BLaER1 (cell line): Measurements from ENCODE around the gene C12orf76.
"Not testable (repeated sequence)": the region's sequence is repeated elsewhere in the genome, so short reads cannot be mapped to it uniquely, and the experiment has no call there.

ENCODE experiments used
- H3K27ac ChIP-seq: shearing (Covaris generic); formaldehyde crosslinking; 2 replicates; pipeline ENCODE4 v1.8.1; 2022
- H3K27me3 ChIP-seq: shearing (Covaris generic); formaldehyde crosslinking; 2 replicates; pipeline ENCODE4 v1.8.1; 2022
- H3K36me3 ChIP-seq: shearing (Covaris generic); formaldehyde crosslinking; 2 replicates; pipeline ENCODE4 v1.8.1; 2022
- H3K4me1 ChIP-seq: shearing (Covaris generic); formaldehyde crosslinking; 2 replicates; pipeline ENCODE4 v1.8.1; 2022
- H3K4me2 ChIP-seq: shearing (Covaris generic); formaldehyde crosslinking; 2 replicates; pipeline ENCODE4 v1.8.1; 2022
- H3K4me3 ChIP-seq: shearing (Covaris generic); formaldehyde crosslinking; 2 replicates; pipeline ENCODE4 v1.8.1; 2022
- H3K9ac ChIP-seq: shearing (Covaris generic); formaldehyde crosslinking; 2 replicates; pipeline ENCODE4 v1.8.1; 2022
- H3K9me3 ChIP-seq: shearing (Covaris generic); formaldehyde crosslinking; 2 replicates; pipeline ENCODE4 v1.8.1; 2022
- H4K20me1 ChIP-seq: shearing (Covaris generic); formaldehyde crosslinking; 2 replicates; pipeline ENCODE4 v1.8.1; 2022
- Cebpa-rat ChIP-seq: shearing (Covaris generic); IDR thresholded peaks from 2 replicates; pipeline ENCODE4 v1.8.1; 2022

Gene C12orf76

DNA sequence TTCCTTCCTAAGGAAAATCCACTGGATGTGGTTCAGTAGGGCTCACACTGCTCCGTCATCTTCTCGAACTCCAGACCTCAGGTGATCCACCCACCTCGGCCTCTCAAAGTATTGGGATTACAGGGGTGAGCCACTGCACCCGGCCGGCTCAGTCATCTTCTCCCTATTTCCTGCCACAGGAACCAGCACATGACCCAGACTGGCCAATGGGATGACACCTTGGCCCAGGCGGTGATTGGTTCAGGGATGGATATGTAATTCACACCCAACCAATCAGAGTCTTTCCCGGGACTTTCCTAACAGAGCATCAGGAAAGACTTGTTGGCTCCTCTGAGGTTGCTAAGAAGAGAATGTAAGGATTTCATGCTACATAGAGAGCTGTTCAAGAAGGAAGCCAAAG is 19.2 kb upstream of the C12orf76 start:
- Histone ChIP-seq H3K9ac (no peak overlapping the region), H3K36me3 (0 out of 2 replicates have a peak, but pooled peaks cover 4% of the 10 kb centered on the region), H4K20me1 (no peaks in the 10 kb centered on the region), H3K9me3 (no peaks in the 10 kb centered on the region), H3K27me3 (no peaks in the 10 kb centered on the region), H3K27ac (no peak overlapping the region), H3K4me3 (no peak overlapping the region), H3K4me2 (no peak overlapping the region), H3K4me1 (peaks cover 3% of the 10 kb centered on the region)
- no peak for TF ChIP-seq Cebpa-rat

DNA sequence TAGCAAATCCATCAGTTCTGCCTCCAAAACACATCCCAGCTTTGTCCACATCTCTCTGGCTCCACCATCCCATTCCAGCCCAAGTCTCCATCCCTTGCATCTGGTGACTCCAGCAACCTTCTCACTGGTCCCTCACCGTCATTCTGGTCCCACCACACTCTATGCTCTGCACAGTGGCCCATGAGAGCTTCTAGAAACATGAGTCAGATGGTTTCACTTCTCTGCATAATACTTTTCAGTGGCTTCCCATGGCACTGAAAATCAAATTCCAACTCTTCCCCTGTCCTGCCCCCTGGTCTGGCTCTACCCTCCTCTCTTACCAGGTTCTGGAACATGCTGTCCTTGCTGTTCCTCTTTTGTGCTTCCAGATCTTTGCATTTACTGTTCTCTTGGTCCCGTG is 17.2 kb upstream of the C12orf76 start:
- no peak overlapping the region for H3K4me2 ChIP-seq
- no peak for TF ChIP-seq Cebpa-rat
- H3K27me3 ChIP-seq: no peaks in the 10 kb centered on the region
- H3K4me3 ChIP-seq: no peak overlapping the region
- no peaks in the 10 kb centered on the region for H4K20me1 ChIP-seq
- no peaks in the 10 kb centered on the region for H3K4me1 ChIP-seq
- no peak overlapping the region for H3K9ac ChIP-seq
- no peaks in the 10 kb centered on the region for H3K9me3 ChIP-seq
- H3K36me3 ChIP-seq: 0 out of 2 replicates have a peak, but pooled peaks cover 4% of the 10 kb centered on the region
- no peak overlapping the region for H3K27ac ChIP-seq

DNA sequence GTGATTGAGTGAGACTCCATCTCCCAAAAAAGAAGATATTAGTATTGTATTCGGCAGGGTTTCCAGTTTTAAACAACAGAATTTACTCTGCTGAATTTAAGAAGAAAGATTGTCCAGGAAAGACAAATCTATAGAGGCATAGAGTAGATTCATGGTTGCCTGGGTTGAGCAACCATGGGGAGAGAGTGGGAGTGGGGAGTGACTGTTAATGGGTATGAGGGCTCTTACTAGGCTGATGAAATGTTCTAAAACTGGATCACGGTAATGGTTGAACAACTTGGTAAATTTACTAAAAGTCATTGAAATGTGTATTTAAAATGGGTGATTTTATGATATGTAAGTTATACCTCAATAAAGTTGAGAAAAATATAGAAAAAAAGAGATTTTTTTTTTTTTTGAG is 13.9 kb upstream of the C12orf76 start:
- Histone ChIP-seq H3K27ac (no peak overlapping the region), H3K4me3 (no peak overlapping the region), H3K9me3 (no peaks in the 10 kb centered on the region), H3K27me3 (no peaks in the 10 kb centered on the region), H3K36me3 (no peaks in the 10 kb centered on the region), H4K20me1 (no peaks in the 10 kb centered on the region), H3K4me2 (no peak overlapping the region), H3K4me1 (no peaks in the 10 kb centered on the region; the same call in 1 of the 2 replicates), H3K9ac (no peak overlapping the region)
- no peak for TF ChIP-seq Cebpa-rat

DNA sequence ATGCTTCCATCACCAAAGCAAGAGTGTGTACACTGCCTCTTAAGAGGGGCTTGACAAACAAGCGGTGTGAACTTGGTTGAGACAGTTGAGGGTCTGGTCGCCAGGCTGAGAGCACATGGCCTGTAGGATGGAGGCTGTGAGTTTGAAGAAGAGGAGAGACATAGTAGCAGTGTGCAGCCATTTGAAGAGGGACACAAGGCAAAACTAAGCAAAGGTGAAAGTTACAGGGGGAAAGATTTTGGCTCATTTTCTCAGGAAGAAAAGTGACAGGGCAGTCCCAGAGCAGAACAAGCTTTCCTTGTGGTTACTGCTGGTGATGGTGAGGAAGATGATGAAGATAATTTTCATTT is 11.3 kb upstream of the C12orf76 start:
- Histone ChIP-seq H3K4me1 (no peaks in the 10 kb centered on the region; the same call in 1 of the 2 replicates), H3K4me3 (no peak overlapping the region), H3K36me3 (no peaks in the 10 kb centered on the region), H4K20me1 (no peaks in the 10 kb centered on the region), H3K9me3 (no peaks in the 10 kb centered on the region), H3K9ac (no peak overlapping the region), H3K4me2 (no peak overlapping the region), H3K27ac (no peak overlapping the region), H3K27me3 (no peaks in the 10 kb centered on the region)
- no peak for TF ChIP-seq Cebpa-rat

DNA sequence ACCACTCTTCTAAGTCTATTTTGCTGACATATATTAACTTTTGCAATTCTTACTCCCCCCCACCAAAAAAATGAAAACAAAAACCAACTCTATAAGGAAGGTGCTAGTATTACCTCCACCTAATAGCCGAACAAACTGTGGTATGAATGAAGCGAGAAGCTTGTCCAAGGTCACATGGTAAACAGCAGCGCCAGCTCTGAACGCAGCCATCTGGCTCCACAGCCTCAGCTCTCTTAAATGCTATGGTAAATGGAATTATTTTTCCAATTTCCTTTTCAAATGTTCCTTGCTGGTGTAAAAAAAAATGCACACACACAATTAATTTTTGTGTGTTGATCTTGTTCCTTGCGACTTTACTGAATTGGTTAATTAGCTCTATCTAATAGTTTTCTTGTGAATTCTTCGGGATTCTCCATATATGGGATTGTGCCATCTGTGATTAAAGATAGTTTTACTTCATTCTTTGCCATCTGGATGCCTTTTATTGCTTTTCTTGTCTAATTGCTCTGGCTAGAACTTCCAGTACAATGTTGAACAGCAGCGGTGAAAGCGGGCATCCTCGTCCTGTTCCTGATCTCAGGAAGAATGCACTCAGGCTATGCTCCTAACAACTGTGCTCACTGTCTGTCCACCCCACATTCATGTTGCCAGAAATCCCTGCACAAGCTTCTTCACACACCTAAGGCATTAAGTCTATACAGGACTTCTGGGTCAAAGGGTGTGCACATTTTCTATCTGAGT is 10.7 kb upstream of the C12orf76 start:
- Histone ChIP-seq H3K4me1 (no peaks in the 10 kb centered on the region; the same call in 1 of the 2 replicates), H3K9ac (no peak overlapping the region), H3K27ac (no peak overlapping the region), H3K9me3 (no peaks in the 10 kb centered on the region), H4K20me1 (no peaks in the 10 kb centered on the region), H3K4me2 (no peak overlapping the region), H3K27me3 (no peaks in the 10 kb centered on the region), H3K4me3 (no peak overlapping the region), H3K36me3 (no peaks in the 10 kb centered on the region)
- TF ChIP-seq Cebpa-rat: no peak

DNA sequence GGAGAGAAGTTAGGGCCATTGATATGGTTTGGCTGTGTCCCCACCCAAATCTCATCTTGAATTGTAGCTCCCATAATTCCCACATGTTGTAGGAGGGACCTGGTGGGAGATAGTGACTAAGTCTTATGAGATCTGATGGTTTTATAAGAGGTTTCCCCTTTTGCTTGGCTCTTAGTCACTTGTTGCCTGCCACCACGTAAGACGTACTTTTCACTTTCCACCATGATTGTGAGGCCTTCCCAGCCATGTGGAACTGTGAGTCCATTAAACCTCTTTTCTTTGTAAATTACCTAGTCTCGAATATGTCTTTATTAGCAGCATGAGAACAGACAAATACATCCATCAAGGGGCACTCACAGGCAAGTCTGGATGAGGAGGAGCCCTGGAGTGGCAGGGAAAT is 8.3 kb upstream of the C12orf76 start:
- H3K4me3 ChIP-seq, H4K20me1 ChIP-seq, H3K4me1 ChIP-seq, H3K9me3 ChIP-seq, H3K36me3 ChIP-seq, H3K9ac ChIP-seq, H3K27me3 ChIP-seq, H3K27ac ChIP-seq, H3K4me2 ChIP-seq: not testable (repeated sequence)

DNA sequence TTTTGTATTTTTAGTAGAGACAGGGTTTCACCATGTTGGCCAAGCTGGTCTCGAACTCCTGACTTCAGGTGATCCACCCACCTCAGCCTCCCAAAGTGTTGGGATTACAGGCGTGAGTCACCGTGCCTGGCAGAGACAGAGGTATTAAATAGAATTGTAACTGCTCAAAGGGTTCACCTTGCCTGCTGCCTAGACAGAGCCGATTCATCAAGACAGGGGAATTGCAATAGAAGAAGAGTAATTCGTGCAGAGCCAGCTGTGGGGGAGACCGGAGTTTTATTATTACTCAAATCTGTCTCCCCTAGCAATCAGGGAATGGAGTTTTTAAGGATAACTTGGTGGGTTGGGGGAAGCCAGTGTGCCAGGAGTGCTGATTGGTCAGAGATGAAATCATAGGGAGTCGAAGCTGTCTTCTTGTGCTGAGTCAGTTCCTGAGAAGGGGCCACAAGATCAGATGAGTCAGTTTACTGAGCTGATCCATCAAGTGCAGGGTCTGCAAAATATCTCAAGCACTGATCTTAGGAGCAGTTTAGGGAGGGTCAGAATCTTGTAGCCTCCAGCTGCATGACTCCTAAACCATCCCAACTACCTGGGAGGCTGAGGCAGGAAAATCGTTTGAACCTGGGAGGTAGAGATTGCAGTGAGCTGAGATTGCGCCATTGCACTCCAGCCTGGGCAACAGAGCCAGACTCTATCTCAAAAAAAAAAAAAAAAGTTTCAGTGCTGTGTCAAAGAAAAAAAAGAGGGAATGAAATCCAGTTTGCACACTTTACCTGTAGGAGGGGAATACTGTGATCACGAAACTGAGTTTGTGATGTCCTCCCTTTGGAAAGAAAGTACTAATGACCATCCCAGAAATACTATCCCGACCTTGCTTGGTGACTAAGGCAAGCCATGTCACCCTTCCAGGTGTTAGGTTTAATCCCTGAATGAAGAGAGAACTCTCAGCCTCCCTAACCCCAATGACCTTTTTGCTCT is 7.3 kb upstream of the C12orf76 start:
- not testable (repeated sequence) for H3K27ac ChIP-seq, H3K36me3 ChIP-seq, H3K4me2 ChIP-seq, H3K9me3 ChIP-seq, H3K4me3 ChIP-seq, H4K20me1 ChIP-seq, H3K27me3 ChIP-seq, H3K9ac ChIP-seq, H3K4me1 ChIP-seq

DNA sequence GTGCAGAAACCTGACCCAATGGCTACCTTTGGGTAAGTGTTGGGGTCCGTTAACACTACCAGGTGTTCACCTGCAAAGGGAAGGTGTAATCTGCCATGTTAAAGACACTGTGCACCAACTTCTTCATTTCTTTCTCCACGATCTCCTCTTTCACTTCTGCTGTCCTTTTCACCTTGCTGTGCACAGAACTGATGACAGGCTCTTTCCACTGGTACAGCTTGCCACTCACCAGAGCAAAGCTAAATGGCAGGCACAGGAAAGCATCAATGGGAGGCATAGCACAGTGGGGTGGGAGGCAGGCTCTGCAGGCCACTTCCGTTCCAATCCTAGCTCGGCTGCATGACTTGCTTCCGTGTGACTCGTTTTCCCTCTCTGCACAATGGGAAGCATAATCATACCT is 2.6 kb upstream of the C12orf76 start:
- no peak overlapping the region for H3K4me3 ChIP-seq
- no peak overlapping the region for H3K27ac ChIP-seq
- no peaks in the 10 kb centered on the region for H3K27me3 ChIP-seq
- no peak for TF ChIP-seq Cebpa-rat
- H3K4me2 ChIP-seq: no peak overlapping the region
- peaks cover 11% of the 10 kb centered on the region; the same call in 1 of the 2 replicates for H4K20me1 ChIP-seq
- no peaks in the 10 kb centered on the region for H3K9me3 ChIP-seq
- H3K9ac ChIP-seq: no peak overlapping the region
- H3K4me1 ChIP-seq: peaks cover 44% of the 10 kb centered on the region
- 0 out of 2 replicates have a peak, but pooled peaks cover 5% of the 10 kb centered on the region for H3K36me3 ChIP-seq

DNA sequence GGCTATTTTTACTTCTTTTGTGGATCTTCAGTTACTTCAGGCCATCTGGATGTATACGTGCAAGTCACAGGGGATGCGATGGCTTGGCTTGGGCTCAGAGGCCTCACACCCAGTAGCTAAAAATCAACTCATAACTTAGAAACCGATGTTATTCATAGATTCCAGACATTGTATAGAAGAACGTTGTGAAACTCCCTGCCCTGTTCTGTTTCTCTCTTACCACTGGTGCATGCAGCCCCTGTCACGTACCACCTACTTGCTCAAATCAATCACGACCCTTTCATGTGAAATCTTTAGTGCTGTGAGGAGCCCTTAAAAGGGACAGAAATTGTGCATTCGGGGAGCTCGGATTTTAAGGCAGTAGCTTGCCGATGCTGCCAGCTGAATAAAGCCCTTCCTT is 1.3 kb upstream of the C12orf76 start:
- peak overlapping the region; percentile 95 for H3K4me2 ChIP-seq
- H3K27me3 ChIP-seq, H3K4me3 ChIP-seq, H3K36me3 ChIP-seq, H3K9me3 ChIP-seq, H3K9ac ChIP-seq: not testable (repeated sequence)
- peaks cover 45% of the 10 kb centered on the region for H3K4me1 ChIP-seq
- H3K27ac ChIP-seq: peak overlapping the region; percentile 78; the same call in 1 of the 2 replicates
- H4K20me1 ChIP-seq: peaks cover 11% of the 10 kb centered on the region; the same call in 1 of the 2 replicates

DNA sequence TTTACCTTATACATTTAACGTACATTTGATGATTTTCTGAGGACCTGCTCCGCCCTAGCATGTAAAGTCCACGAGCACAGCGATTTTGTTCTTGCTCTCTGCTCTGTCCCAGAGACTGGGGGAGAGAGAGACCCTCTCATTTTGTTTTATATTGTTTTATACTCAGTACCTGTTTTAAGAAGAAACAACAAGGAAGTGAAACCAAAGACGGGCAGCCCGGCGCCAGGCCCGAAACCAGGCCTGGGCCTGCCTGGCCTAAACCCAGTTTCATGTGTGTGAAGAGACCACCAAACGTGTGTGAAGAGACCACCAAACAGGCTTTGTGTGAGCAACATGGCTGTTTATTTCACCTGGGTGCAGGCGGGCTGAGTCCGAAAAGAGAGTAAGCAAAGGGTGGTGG is 712 bp upstream of the C12orf76 start:
- peak overlapping the region; percentile 87 for H3K9ac ChIP-seq
- H3K9me3 ChIP-seq, H3K27me3 ChIP-seq: not testable (repeated sequence)
- peak overlapping the region; percentile 78 for H3K27ac ChIP-seq
- H3K36me3 ChIP-seq: peaks cover 10% of the 10 kb centered on the region
- peak overlapping the region; percentile 96 for H3K4me3 ChIP-seq
- peaks cover 46% of the 10 kb centered on the region for H3K4me1 ChIP-seq
- H3K4me2 ChIP-seq: peak overlapping the region; percentile 95
- H4K20me1 ChIP-seq: peaks cover 11% of the 10 kb centered on the region; the same call in 1 of the 2 replicates
